SK-N-SH (cell line): ENCODE data around the gene UBE2L5. TPM values are rescaled to one million over a fixed set of nuclear protein-coding genes. Genes with fewer than 3 reads are reported as not detected.
"Not testable (repeated sequence)": the region's sequence is repeated elsewhere in the genome, so short reads cannot be mapped to it uniquely, and the experiment has no call there.

Source experiments
- CTCF ChIA-PET: fragments of 300-600, 350-600 bp; formaldehyde crosslinking; extraction: SDS; loops from one replicate; lab custom pipeline; 2021; lab: Yijun Ruan, JAX
- POLR2A ChIA-PET: fragments of 350-600 bp; sonication (Branson Sonifier 250); formaldehyde crosslinking; extraction: SDS; loops from one replicate; lab custom pipeline; 2020; ENCODE audit warnings: antibody characterized with exemption, inconsistent platforms; lab: Yijun Ruan, JAX
- DNase-seq: peaks from one replicate; pipeline ENCODE4 v3.0.0; 2012
- H2AFZ ChIP-seq: fragments of 200-600 bp; sonication (generic); 2 replicates; pipeline ENCODE4 v1.8.1; 2016; ENCODE audit warnings: antibody characterized with exemption, mild to moderate bottlenecking, low read depth
- H3F3A ChIP-seq: fragments of 200-600 bp; sonication (generic); replicated peaks from 2 replicates; pipeline ENCODE3; 2016; ENCODE audit warnings: antibody characterized with exemption, mild to moderate bottlenecking; ENCODE audit not compliant: insufficient read depth
- H3K27ac ChIP-seq, 2 experiments: fragments of 200-500 bp in 1 of 2; fragments of 200-600 bp in 1 of 2; sonication (Bioruptor generic) in 1 of 2; sonication (generic), shearing (Covaris generic) in 1 of 2; 2 replicates each; pipeline versions ENCODE4 v1.5.1 to v1.6.1; 2014 to 2016; ENCODE audit warnings: low read depth in 2 of 2, inconsistent platforms in 1 of 2, low read length in 1 of 2, mild to moderate bottlenecking in 1 of 2, mixed read lengths in 1 of 2
- H3K27me3 ChIP-seq: fragments of 200-600 bp; sonication (generic), shearing (Covaris generic); 2 replicates; pipeline ENCODE4 v1.6.1; 2016; ENCODE audit warnings: mixed run types; ENCODE audit not compliant: insufficient read depth
- H3K36me3 ChIP-seq, 2 experiments: fragments of 200-500 bp in 1 of 2; fragments of 200-600 bp in 1 of 2; sonication (Bioruptor generic) in 1 of 2; sonication (generic) in 1 of 2; replicated peaks in 1 of 2; 2 replicates each; pipeline versions ENCODE3 to v1.5.1; 2014 to 2016; ENCODE audit warnings: low read length in 1 of 2, mild to moderate bottlenecking in 1 of 2; ENCODE audit not compliant: insufficient read depth in 2 of 2, control insufficient read depth in 1 of 2
- H3K4me1 ChIP-seq, 2 experiments: fragments of 200-500 bp in 1 of 2; fragments of 200-600 bp in 1 of 2; sonication (Bioruptor generic) in 1 of 2; sonication (generic), shearing (Covaris generic) in 1 of 2; 2 replicates each; pipeline versions ENCODE4 v1.5.1 to v1.6.1; 2014 to 2016; ENCODE audit warnings: low read depth in 1 of 2, low read length in 1 of 2, mixed run types in 1 of 2; ENCODE audit not compliant: insufficient read depth in 2 of 2, control insufficient read depth in 1 of 2
- H3K4me2 ChIP-seq: fragments of 200-600 bp; sonication (generic), shearing (Covaris generic); 2 replicates; pipeline ENCODE4 v1.6.1; 2017; ENCODE audit warnings: mixed run types
- H3K4me3 ChIP-seq, 2 experiments: fragments of 200-500 bp in 1 of 2; fragments of 200-600 bp in 1 of 2; sonication (Bioruptor generic) in 1 of 2; sonication (generic), shearing (Covaris generic) in 1 of 2; 2 replicates each; pipeline versions ENCODE4 v1.5.1 to v1.8.1; 2014 to 2016; ENCODE audit warnings: low read depth in 2 of 2, inconsistent platforms in 1 of 2, low read length in 1 of 2, mild to moderate bottlenecking in 1 of 2, mixed read lengths in 1 of 2, moderate library complexity in 1 of 2
- H3K79me2 ChIP-seq: fragments of 200-600 bp; sonication (generic); 2 replicates; pipeline ENCODE4 v1.8.1; 2017; ENCODE audit warnings: mild to moderate bottlenecking; ENCODE audit not compliant: insufficient read depth
- H3K9ac ChIP-seq: fragments of 200-600 bp; sonication (generic); 2 replicates; pipeline ENCODE4 v1.6.1; 2017; ENCODE audit warnings: mixed run types
- H3K9me2 ChIP-seq: fragments of 200-600 bp; sonication (generic); 2 replicates; pipeline ENCODE4 v1.6.1; 2017; ENCODE audit warnings: mixed run types
- H3K9me3 ChIP-seq: fragments of 200-600 bp; sonication (generic); 2 replicates; pipeline ENCODE4 v1.6.1; 2017; ENCODE audit warnings: mixed run types, mild to moderate bottlenecking, moderate library complexity
- H4K20me1 ChIP-seq: fragments of 200-600 bp; sonication (generic); 2 replicates; pipeline ENCODE4 v1.6.1; 2017; ENCODE audit warnings: mild to moderate bottlenecking, mixed run types; ENCODE audit not compliant: insufficient read depth
- CTCF ChIP-seq: fragments of 200-600 bp; sonication (generic); IDR thresholded peaks from 2 replicates; pipeline ENCODE4 v1.6.1; 2017; ENCODE audit warnings: antibody characterized with exemption, mild to moderate bottlenecking, moderate library complexity
- NRF1 ChIP-seq: IDR thresholded peaks from 2 replicates; pipeline ENCODE4 v1.6.1; 2012; ENCODE audit warnings: low read depth, mild to moderate bottlenecking, low read length
- RAD21 ChIP-seq: IDR thresholded peaks from 2 replicates; pipeline ENCODE4 v1.6.1; 2012; ENCODE audit warnings: mild to moderate bottlenecking, low read length
- SIN3A ChIP-seq: IDR thresholded peaks from 2 replicates; pipeline ENCODE4 v1.6.1; 2012; ENCODE audit warnings: low read depth, mild to moderate bottlenecking, low read length, moderate library complexity, borderline replicate concordance
- SMC3 ChIP-seq: IDR thresholded peaks from 2 replicates; pipeline ENCODE4 v1.6.1; 2012; ENCODE audit warnings: low read depth, low read length, improper control_type of control experiment
- WGBS: methylation state at CpG from one replicate; pipeline ENCODE4 v1.1.6; 2017; ENCODE audit warnings: low lambda C conversion rate; 5-methylcytosine and 5-hydroxymethylcytosine counted together
- polyA plus RNA-seq, 3 experiments: library from polyadenylated mRNA; depleted of rRNA; stranded (reverse); fragments of >200 nt; gene quantifications; 2 replicates each; pipeline ENCODE4 v1.2.3, GENCODE V29; 2012

The UBE2L5 gene
- polyA plus RNA-seq, 1 of the 3 experiments (the other 2 are of a cell fraction), result 0.02 TPM

DNA sequence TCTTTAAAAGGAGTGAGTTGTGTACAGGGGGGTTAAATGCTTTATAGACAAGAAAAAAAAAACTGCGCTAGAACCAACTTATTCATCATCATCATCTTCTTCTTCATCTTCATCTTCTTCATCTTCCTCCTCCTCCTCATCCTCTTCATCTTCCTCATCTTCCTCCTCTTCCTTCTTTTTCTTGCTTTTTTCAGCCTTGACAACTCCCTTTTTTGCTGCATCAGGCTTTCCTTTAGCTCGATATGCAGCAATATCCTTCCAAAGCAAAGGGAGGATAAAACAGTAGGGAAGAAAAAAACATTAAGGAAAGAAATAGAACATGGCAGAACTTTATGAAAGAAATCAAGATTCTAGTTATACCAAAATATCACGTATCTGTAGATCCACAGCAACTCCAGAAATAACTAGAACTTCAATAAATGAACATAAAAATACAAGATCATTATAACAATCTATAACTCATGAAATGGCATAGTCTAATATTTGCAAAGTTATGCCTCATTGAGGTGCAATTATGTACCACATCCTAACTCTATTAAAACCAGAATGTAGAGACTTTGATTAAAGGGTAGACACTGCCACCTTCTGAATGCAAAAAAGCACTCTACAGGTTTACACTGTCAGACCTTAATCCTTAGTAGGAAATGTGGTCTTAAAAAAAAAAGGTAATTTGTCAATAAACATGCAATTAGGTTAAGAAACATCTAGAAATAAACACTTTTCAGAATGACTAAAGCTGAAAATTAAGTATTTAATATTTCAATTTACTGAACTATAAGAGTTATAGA, 39.2 kb downstream of the UBE2L5 start:
- DNase-seq, H3K27me3 ChIP-seq, H2AFZ ChIP-seq, H3K4me3 ChIP-seq, H3K9ac ChIP-seq, POLR2A ChIA-PET, H3K9me2 ChIP-seq, H3K27ac ChIP-seq, H3K9me3 ChIP-seq: not testable (repeated sequence)
- Histone ChIP-seq H3F3A (peaks cover 43% of the 10 kb centered on the region), H4K20me1 (peaks cover 11% of the 10 kb centered on the region; the same call in 1 of the 2 replicates), H3K4me1 (peaks cover 5 to 16% of the 10 kb centered on the region in 2 experiments; a peak in 3 of 4 replicates), H3K36me3 (peaks cover 31 to 47% of the 10 kb centered on the region in 2 experiments), H3K79me2 (peaks cover 43% of the 10 kb centered on the region), H3K4me2 (peak overlapping the region; percentile 80; the same call in 1 of the 2 replicates)
- 96% methylated on average over 3 of the region's 3 CpGs for WGBS
- TF ChIP-seq SMC3 (peak; percentile 46), CTCF (peak; percentile 63), RAD21 (peak; percentile 70)
- CTCF ChIA-PET, result interaction anchor here (0.6 to 2.2 kb wide), 11 partner anchors 8 to 671 kb away, joined by 3 to 14 read pairs (median 3); no protein-coding TSS in a partner anchor

GRCh38 chr13:30463787-30464495, 41.6 kb downstream of the UBE2L5 start:
- WGBS, result 5% methylated on average over 21 of the region's 32 CpGs
- Histone ChIP-seq H3K36me3 (peaks cover 26 to 36% of the 10 kb centered on the region in 2 experiments), H3K4me2 (peak overlapping the region; percentile 80), H3F3A (peaks cover 38% of the 10 kb centered on the region), H4K20me1 (peaks cover 11% of the 10 kb centered on the region; the same call in 1 of the 2 replicates), H3K9me2 (no peaks in the 10 kb centered on the region), H3K79me2 (peaks cover 43% of the 10 kb centered on the region), H3K27me3 (no peaks in the 10 kb centered on the region), H3K4me3 (peak overlapping the region; percentile 68 to 77), H3K4me1 (peaks cover 13 to 23% of the 10 kb centered on the region in 2 experiments; a peak in 3 of 4 replicates), H3K27ac (peak overlapping the region; percentile 85 to 97), H3K9ac (peak overlapping the region; percentile 85), H2AFZ (no peak overlapping the region), H3K9me3 (no peaks in the 10 kb centered on the region)
- POLR2A ChIA-PET, result no interaction called here
- CTCF ChIA-PET, result interaction anchor here (1.0 kb wide), 1 partner anchor 349 kb away, joined by 3 read pairs; no protein-coding TSS in a partner anchor
- peak; percentile 35; the same call in 1 of the 2 replicates for TF ChIP-seq SIN3A
- TF ChIP-seq NRF1, result no peak
- no peak for DNase-seq
